K562 (cell line): Measurements from ENCODE around the gene WSCD2. TPM values are rescaled to one million over a fixed set of nuclear protein-coding genes. Genes with fewer than 3 reads are reported as not detected.

ENCODE experiments used
- ATAC-seq: fragments of 200-7000 bp; cut with Tn5 transposase; 3 replicates; pipeline ENCODE4 v1.9.1; 2020; ENCODE audit warnings: moderate library complexity
- BruUV-seq: library from RNA; stranded (reverse); fragments of 400-500 nt; replicated peaks from 2 replicates; lab custom pipeline; 2021; lab: Mats Ljungman, UMichigan
- CTCF ChIA-PET: fragments of 300-600 bp; formaldehyde crosslinking; extraction: SDS; loops from one replicate; lab custom pipeline; 2021; ENCODE audit warnings: low intra/inter-chr PET ratio; lab: Yijun Ruan, JAX
- POLR2A ChIA-PET: fragments of 300-600, 350-650 bp; sonication (Branson Sonifier 250); formaldehyde crosslinking; extraction: SDS; loops from one replicate; lab custom pipeline; 2021; ENCODE audit warnings: antibody characterized with exemption, inconsistent platforms; lab: Yijun Ruan, JAX
- DNase-seq, 4 experiments: peaks; one replicate each; pipeline versions ENCODE4 v3.0.0 to v3.0.0-alpha.2; 2011 to 2018; ENCODE audit warnings: low spot score in 3 of 4, mixed read lengths in 3 of 4; ENCODE audit errors: extremely low read depth in 1 of 4
- FAIRE-seq: peaks from 2 replicates; lab custom pipeline; 2011; peaks lifted over from hg19 to GRCh38; lab: Jason Lieb, UNC
- H2AFZ ChIP-seq: 2 replicates; pipeline ENCODE4 v1.6.0; 2011; ENCODE audit warnings: low read depth, low read length, control low read depth, inconsistent platforms
- H3K27ac ChIP-seq: fragments of 200-600 bp; 3 replicates; pipeline ENCODE4 v1.8.0; 2011; ENCODE audit warnings: low read depth, mild to moderate bottlenecking, control low read depth, inconsistent platforms, low read length, moderate library complexity, mixed read lengths; ENCODE audit errors: extremely low read depth
- H3K27me3 ChIP-seq, 2 experiments: fragments of 300-600 bp in 1 of 2; 2 replicates in 1 of 2; 3 replicates in 1 of 2; pipeline versions ENCODE4 v1.6.0 to v1.8.0; 2011; ENCODE audit warnings: inconsistent platforms in 2 of 2, low read length in 2 of 2, mild to moderate bottlenecking in 1 of 2, mixed read lengths in 1 of 2, moderate library complexity in 1 of 2; ENCODE audit not compliant: control insufficient read depth in 2 of 2, insufficient read depth in 2 of 2
- H3K36me3 ChIP-seq: fragments of 300-600 bp; 3 replicates; pipeline ENCODE4 v1.8.0; 2011; ENCODE audit warnings: mild to moderate bottlenecking, low read length, inconsistent platforms; ENCODE audit not compliant: control insufficient read depth, insufficient read depth
- H3K4me1 ChIP-seq, 2 experiments: fragments of 200-600 bp in 1 of 2; replicated peaks in 1 of 2; 2 replicates in 1 of 2; 3 replicates in 1 of 2; pipeline versions ENCODE4 v1.5.1 to v1.8.0; 2011; ENCODE audit warnings: inconsistent platforms in 2 of 2, low read length in 2 of 2, mild to moderate bottlenecking in 1 of 2, mixed read lengths in 1 of 2, moderate library complexity in 1 of 2; ENCODE audit not compliant: control insufficient read depth in 2 of 2, insufficient read depth in 2 of 2
- H3K4me2 ChIP-seq: 2 replicates; pipeline ENCODE4 v1.6.1; 2011; ENCODE audit warnings: low read length, control low read depth, inconsistent platforms, mixed read lengths; ENCODE audit not compliant: insufficient read depth
- H3K4me3 ChIP-seq: fragments of 200-600 bp; sonication (generic), shearing (Covaris generic); 2 replicates; pipeline ENCODE4 v1.5.1; 2016; ENCODE audit warnings: control low read depth, inconsistent platforms
- H3K79me2 ChIP-seq: fragments of 200-600 bp; 3 replicates; pipeline ENCODE4 v1.8.0; 2011; ENCODE audit warnings: low read length, inconsistent platforms; ENCODE audit not compliant: control insufficient read depth, insufficient read depth
- H3K9ac ChIP-seq, 2 experiments: 2 replicates each; pipeline versions ENCODE4 v1.6.0 to v1.6.1; 2011; ENCODE audit warnings: low read depth in 2 of 2, low read length in 2 of 2, control low read depth in 1 of 2, inconsistent platforms in 1 of 2, mild to moderate bottlenecking in 1 of 2, mixed read lengths in 1 of 2; ENCODE audit not compliant: insufficient read depth in 1 of 2
- H3K9me1 ChIP-seq: one replicate; pipeline ENCODE4 v1.6.0; 2011; ENCODE audit warnings: inconsistent platforms, mild to moderate bottlenecking, low read length, moderate library complexity; ENCODE audit not compliant: control insufficient read depth, insufficient read depth
- H3K9me3 ChIP-seq: replicated peaks from 2 replicates; pipeline ENCODE4 v1.5.1; 2011; ENCODE audit warnings: low read depth, low read length, inconsistent platforms; ENCODE audit not compliant: control insufficient read depth, insufficient read depth
- H4K20me1 ChIP-seq: replicated peaks from 2 replicates; pipeline ENCODE4 v1.6.1; 2011; ENCODE audit warnings: low read length, inconsistent platforms, mixed read lengths; ENCODE audit not compliant: control insufficient read depth, insufficient read depth
- CEBPG ChIP-seq, 3 experiments: fragments of 200-800 bp in 1 of 3; sonication (Bioruptor generic) in 1 of 3; sonication (generic) in 1 of 3; formaldehyde crosslinking in 1 of 3; IDR thresholded peaks in 2 of 3; conservative IDR thresholded peaks in 1 of 3; 2 replicates each; pipeline versions ENCODE4 v1.6.1 to v1.8.0; 2016 to 2022; ENCODE audit warnings: missing compliant biosample characterization in 2 of 3, missing genetic modification characterization in 2 of 3, mild to moderate bottlenecking in 1 of 3, missing genetic modification reagents in 1 of 3
- CTCFL ChIP-seq: IDR thresholded peaks from 2 replicates; pipeline ENCODE4 v1.6.1; 2011; ENCODE audit warnings: borderline replicate concordance, low read depth, mild to moderate bottlenecking, moderate library complexity, low read length; ENCODE audit not compliant: insufficient read depth, poor library complexity, severe bottlenecking
- ESRRA ChIP-seq: fragments of 450-650 bp; IDR thresholded peaks from 2 replicates; pipeline ENCODE4 v1.6.1; 2014; ENCODE audit warnings: low read depth, mild to moderate bottlenecking, moderate library complexity, borderline replicate concordance
- ESRRB ChIP-seq: fragments of 250-450 bp; sonication (Bioruptor Pico); IDR thresholded peaks from 2 replicates; pipeline ENCODE4 v1.5.0; 2020; ENCODE audit warnings: mild to moderate bottlenecking, moderate library complexity, borderline replicate concordance
- PBX2 ChIP-seq, 2 experiments: IDR thresholded peaks in 1 of 2; conservative IDR thresholded peaks in 1 of 2; 2 replicates each; pipeline ENCODE4 v1.6.1; 2016; ENCODE audit warnings: low read depth in 2 of 2, mild to moderate bottlenecking in 1 of 2, missing compliant biosample characterization in 1 of 2, missing genetic modification characterization in 1 of 2, moderate library complexity in 1 of 2
- PHF8 ChIP-seq: fragments of 200-600 bp; sonication (generic); IDR thresholded peaks from 2 replicates; pipeline ENCODE4 v1.6.1; 2012; ENCODE audit warnings: mixed run types, mild to moderate bottlenecking, inconsistent platforms, low read length, moderate library complexity, borderline replicate concordance
- POLR3G ChIP-seq: IDR thresholded peaks from 2 replicates; pipeline ENCODE4 v1.6.1; 2011; ENCODE audit not compliant: insufficient read length, insufficient replicate concordance; ENCODE audit errors: extremely low read depth
- POU5F1 ChIP-seq: fragments of 150-350 bp; IDR thresholded peaks from 2 replicates; pipeline ENCODE4 v1.6.1; 2014; ENCODE audit warnings: borderline replicate concordance, low read length, low read depth, mild to moderate bottlenecking; ENCODE audit not compliant: partially characterized antibody
- RAD51 ChIP-seq: fragments of 450-650 bp; IDR thresholded peaks from 2 replicates; pipeline ENCODE4 v1.7.1; 2016; ENCODE audit warnings: low read depth, mild to moderate bottlenecking, borderline replicate concordance
- STAT6 ChIP-seq: sonication (generic); formaldehyde crosslinking; IDR thresholded peaks from 2 replicates; pipeline ENCODE4 v1.8.1; 2023; ENCODE audit warnings: mild to moderate bottlenecking, missing genetic modification reagents
- ZNF224 ChIP-seq: sonication (generic); formaldehyde crosslinking; IDR thresholded peaks from 2 replicates; pipeline ENCODE4 v1.8.0; 2022; ENCODE audit warnings: mild to moderate bottlenecking, missing genetic modification reagents
- WGBS: fragments of 100-300 bp; shearing (Covaris generic); methylation state at CpG from one replicate; pipeline ENCODE4 v1.1.6; 2016; ENCODE audit warnings: low coverage, mixed read lengths; ENCODE audit not compliant: insufficient coverage; ENCODE audit errors: missing lambda C conversion rate; 5-methylcytosine and 5-hydroxymethylcytosine counted together
- in situ Hi-C: fragments of 300-500 bp; cut with MboI; formaldehyde crosslinking; loops from 4 replicates; pipeline ENCODE4 v1.15.0; 2018; ENCODE audit warnings: inconsistent platforms, mixed read lengths
- intact Hi-C: fragments of 100-400 bp; cut with micrococcal nuclease; formaldehyde crosslinking; loops from 2 replicates; pipeline ENCODE4 v1.14.2; 2022
- polyA plus RNA-seq, 8 experiments: library from polyadenylated mRNA; depleted of rRNA in 4 of 8; stranded (reverse) in 5 of 8; unstranded in 3 of 8; fragments of >200 nt; fragmentation: Nextera tagmentation in 2 of 8; fragmentation: Illumina TruSeq in 1 of 8; extraction: Ambion mirVana in 2 of 8; extraction: Trizol in 1 of 8; gene quantifications; 2 replicates each; pipeline versions ENCODE4 v1.2.1 to v1.2.3, GENCODE V29; 2011 to 2014; ENCODE audit warnings: inconsistent platforms in 1 of 8, missing spikeins in 1 of 8
- total RNA-seq, 7 experiments: library from RNA; depleted of rRNA in 6 of 7; stranded (reverse); fragments of >200 nt in 6 of 7; fragmentation: Illumina TruSeq in 2 of 7; extraction: Trizol in 2 of 7; gene quantifications; 2 replicates each; pipeline versions ENCODE4 v1.2.1 to v1.2.3, GENCODE V29; 2011 to 2021; ENCODE audit warnings: low replicate concordance in 1 of 7

WSCD2 gene
- total and polyA plus RNA-seq, 9 of the 15 experiments (the other 6 are each of a cell fraction or from before 2014, with no cell fraction given), result 0.72 to 14.1 (median 4.0) TPM

GRCh38 chr12:108127654-108128053 lies 1.4 kb upstream of the WSCD2 start:
- peaks cover 5% of the 10 kb centered on the region; the same call in 1 of the 3 replicates for H3K79me2 ChIP-seq
- no peak for ATAC-seq
- no peak for FAIRE-seq
- H3K4me3 ChIP-seq, result no peak overlapping the region
- no peaks in the 10 kb centered on the region for H3K27me3 ChIP-seq
- no peaks in the 10 kb centered on the region for H3K36me3 ChIP-seq
- no peaks in the 10 kb centered on the region for H4K20me1 ChIP-seq
- WGBS, result 18% methylated on average over 3 of the region's 3 CpGs
- in situ Hi-C loops, result no loop called here
- H2AFZ ChIP-seq, result peak overlapping the region; percentile 37
- H3K9ac ChIP-seq, result no peak overlapping the region
- peak overlapping the region; percentile 29; the same call in 1 of the 3 replicates for H3K27ac ChIP-seq
- peaks cover 35 to 39% of the 10 kb centered on the region in 2 experiments for H3K4me1 ChIP-seq
- BruUV-seq, result no TSS peak
- intact Hi-C loops, result loop anchor here (10.0 kb wide), 1 partner anchor 727 kb away; the partner anchor contains the start of gene SSH1
- H3K9me1 ChIP-seq, result no peaks in the 10 kb centered on the region
- ChIA-PET POLR2A (no interaction called here), CTCF (no interaction called here)
- H3K4me2 ChIP-seq, result peak overlapping the region; percentile 6; the same call in 1 of the 2 replicates
- H3K9me3 ChIP-seq, result no peaks in the 10 kb centered on the region
- no peak for DNase-seq
- TF ChIP-seq ESRRA, result no peak
- no peak for TF ChIP-seq PHF8
- TF ChIP-seq ZNF224 (CRISPR knock-in tag), result no peak
- peak; percentile 47; the same call in 1 of the 2 replicates for TF ChIP-seq PBX2 (CRISPR knock-in tag; IDR thresholded peaks at IDR 0.05; ENCODE audit: low read depth)
- TF ChIP-seq PBX2 (tag; conservative IDR thresholded peaks at IDR 0.05; ENCODE audit: low read depth), result no peak; the same call in 1 of the 2 replicates
- no peak for TF ChIP-seq POLR3G
- TF ChIP-seq ESRRB, result no peak
- TF ChIP-seq CEBPG (CRISPR knock-in tag; IDR thresholded peaks at IDR 0.05), result no peak
- 0 out of 4 replicates have a peak, but pooled peaks of 1 of the 2 experiments have one; percentile 26 for TF ChIP-seq CEBPG (tag; conservative IDR thresholded peaks at IDR 0.05 in 1 of 2, IDR thresholded peaks at IDR 0.05 in 1 of 2)
- no peak for TF ChIP-seq CTCFL
- no peak for TF ChIP-seq POU5F1
- TF ChIP-seq STAT6 (CRISPR knock-in tag), result no peak
- TF ChIP-seq RAD51, result no peak
